ENCODE data around the gene SMG5. TPM values are rescaled to one million over a fixed set of nuclear protein-coding genes. Genes with fewer than 3 reads are reported as not detected.

SMG5 gene
- total RNA-seq, 1 donor from 2014 or later = 73.1 TPM

GRCh38 chr1:156281693-156282478 is 739 bp downstream of the SMG5 start:
- intact Hi-C loops (cut with micrococcal nuclease) = loop anchor here (1.0 to 2.0 kb wide), 5 partner anchors 56 to 459 kb away; partner anchors contain the start of genes CCT3, LAMTOR2, MRPL24 and TSACC

DNA sequence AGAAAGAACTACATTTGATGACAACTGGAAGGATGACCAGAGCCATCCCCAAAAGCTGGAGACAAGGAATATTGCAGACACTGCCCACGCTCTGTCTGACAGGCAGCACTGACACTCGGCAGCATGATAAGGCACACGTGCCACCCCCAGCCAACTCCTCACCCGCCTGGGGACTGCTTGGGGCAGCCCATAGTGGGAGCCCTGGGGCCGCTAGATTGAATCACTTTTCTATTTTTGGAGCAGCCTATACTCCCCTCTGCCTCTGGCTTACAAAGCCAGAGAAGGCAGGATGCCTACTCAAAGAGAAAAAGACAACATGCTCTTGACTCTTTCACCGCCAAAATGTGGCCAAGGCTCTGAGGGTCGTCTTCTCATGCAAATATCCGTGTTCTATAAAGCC is 1.3 kb downstream of the SMG5 start:
- intact Hi-C loops (cut with micrococcal nuclease) = no loop called here

GRCh38 chr1:156279837-156280236 is 2.8 kb downstream of the SMG5 start:
- intact Hi-C loops (cut with micrococcal nuclease) = no loop called here

DNA sequence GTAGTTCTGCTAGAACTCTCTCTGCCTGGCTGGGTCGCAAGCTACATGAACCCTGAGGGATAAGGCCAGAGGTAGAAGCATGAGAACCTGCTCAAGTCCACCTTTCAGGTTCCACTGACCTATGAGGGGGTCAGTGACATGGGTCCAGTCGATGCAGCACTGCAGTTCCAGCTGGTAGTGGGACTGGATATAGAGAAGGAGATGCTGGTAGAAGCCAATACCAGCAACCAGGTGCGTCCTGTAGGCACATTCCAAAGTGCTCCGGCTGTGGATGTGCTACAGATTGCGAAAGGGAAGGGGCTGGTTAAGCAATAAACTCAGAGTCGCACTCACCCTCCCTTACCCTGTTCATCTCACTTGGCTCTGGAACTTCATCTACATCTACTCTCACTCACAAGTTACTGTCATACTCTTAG is 5.7 kb downstream of the SMG5 start:
- intact Hi-C loops (cut with micrococcal nuclease) = no loop called here

- intact Hi-C loops (cut with micrococcal nuclease) = no loop called here
Observed at GRCh38 chr1:156276532-156276931, 6.1 kb downstream of the SMG5 start.

- intact Hi-C loops (cut with micrococcal nuclease) = no loop called here
Observed at GRCh38 chr1:156270314-156270713, 12.3 kb downstream of the SMG5 start.

DNA sequence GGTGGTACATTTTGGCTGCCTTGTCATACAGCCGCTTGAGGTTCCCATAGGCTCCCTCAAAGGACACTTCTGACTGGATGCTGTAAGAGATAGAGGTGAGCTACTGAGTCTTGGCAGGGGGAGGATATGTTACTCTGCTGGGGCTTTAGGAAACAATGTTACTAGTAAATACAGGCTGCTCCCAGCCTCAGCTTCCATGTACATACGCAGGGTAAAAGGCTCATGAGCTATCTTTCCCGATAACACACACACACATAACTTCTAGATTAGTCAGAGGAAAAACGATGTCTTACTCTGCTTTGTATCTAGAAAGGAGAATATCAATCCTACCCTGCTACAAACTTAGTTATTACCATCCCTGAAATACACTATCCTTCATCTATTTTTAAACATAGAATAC is 14.3 kb downstream of the SMG5 start:
- intact Hi-C loops (cut with micrococcal nuclease) = no loop called here

- intact Hi-C loops (cut with micrococcal nuclease) = no loop called here
Observed at GRCh38 chr1:156266051-156266450, 16.6 kb downstream of the SMG5 start.

GRCh38 chr1:156263288-156263655 is 19.4 kb downstream of the SMG5 start:
- intact Hi-C loops (cut with micrococcal nuclease) = no loop called here

DNA sequence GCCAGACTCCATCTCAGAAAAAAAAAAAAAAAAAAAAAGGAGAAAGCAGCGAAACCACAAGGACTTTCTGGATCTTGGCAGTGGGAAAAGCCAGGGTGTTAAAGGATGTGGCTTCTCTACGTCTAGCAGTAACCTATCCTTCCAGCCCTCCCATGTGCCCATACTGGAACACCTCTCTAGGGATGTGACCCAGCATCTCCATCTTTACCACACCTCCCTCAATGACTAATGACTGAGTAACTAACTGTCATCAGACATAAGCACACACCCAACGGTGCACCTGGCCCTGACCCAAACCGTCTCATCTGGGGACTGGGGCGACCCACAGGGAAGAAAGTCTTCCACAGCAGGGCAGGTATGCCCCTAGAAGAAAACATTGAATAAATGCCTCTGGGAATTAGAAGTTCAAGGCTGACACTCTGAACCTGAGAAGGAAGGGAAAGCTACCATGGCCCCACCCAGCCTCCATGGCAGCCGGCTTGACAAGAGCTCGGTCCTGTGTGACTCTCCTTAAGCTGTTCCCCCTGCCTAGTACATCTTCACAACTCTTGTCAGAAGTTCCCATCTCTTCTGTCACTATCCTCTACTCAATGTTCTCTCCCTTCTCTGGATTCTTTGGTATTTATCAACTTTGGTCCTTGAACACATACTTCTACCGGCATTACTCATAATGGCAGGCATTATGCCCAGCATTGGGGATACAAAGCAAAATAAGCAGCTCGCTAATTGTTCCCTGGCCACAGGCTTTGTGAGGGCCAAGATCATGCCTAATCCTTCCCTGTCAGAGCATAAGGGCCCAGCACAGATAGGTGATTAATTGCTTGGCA is 20.0 kb downstream of the SMG5 start:
- intact Hi-C loops (cut with micrococcal nuclease) = no loop called here

- intact Hi-C loops (cut with micrococcal nuclease) = no loop called here
Observed at GRCh38 chr1:156260896-156261295, 21.7 kb downstream of the SMG5 start.

DNA sequence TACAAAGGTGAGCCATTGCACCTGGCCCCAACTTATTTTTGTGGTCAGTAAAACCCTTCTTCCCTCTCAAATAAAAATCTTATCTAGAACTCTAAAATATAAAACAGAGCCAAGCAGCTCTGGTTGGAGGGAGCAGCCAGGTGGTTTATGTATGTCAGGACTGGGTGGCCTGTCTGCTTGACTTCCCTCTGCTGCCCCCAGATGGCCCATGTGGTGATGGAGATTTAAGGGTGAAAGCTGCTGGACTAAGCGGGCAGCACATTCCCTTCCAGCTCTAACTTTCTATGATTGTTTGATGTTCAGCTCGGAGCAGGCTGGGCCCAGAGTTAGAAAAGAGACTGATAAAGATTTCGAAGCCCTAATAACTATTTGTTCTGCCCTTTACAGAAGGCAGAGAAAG is 22.8 kb downstream of the SMG5 start:
- intact Hi-C loops (cut with micrococcal nuclease) = no loop called here

DNA sequence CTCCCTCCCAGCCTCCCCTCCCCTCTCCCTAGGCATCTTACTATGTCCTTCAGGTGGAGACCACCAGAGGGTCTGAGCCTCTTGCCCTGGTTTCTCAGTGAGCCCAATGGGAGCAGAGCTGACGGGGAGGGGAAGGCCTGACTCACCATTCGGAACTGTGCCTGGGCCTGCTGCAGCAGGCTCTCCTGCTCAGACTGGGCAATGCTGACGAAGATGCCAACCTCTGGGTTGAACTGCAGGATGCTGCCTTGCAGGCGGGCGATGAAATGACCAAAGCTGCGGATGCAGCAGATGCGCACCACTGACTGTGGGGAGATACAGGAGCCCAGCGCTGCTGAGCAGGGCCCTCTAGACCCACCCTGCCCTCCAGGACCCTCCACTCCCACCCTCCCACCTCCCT is 23.8 kb downstream of the SMG5 start:
- intact Hi-C loops (cut with micrococcal nuclease) = no loop called here

DNA sequence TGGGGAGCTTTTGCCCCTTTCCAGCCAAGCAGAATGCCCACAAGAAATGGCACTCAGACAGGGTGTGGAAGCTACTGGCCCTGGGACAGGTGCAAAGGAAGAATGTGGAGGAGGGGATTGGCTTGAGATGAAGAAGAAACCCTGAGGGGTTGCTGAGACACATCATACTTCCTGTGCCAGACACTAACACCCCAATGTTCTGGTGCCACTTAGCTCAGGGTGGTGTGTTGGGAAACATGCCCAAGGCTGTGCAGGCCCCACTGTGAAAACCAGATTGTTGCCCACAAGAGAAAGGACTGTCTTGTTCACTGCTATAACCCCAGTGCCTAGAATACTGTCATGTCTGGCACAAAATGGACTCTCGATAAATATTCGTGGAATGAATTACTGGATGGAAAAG is 24.9 kb downstream of the SMG5 start:
- intact Hi-C loops (cut with micrococcal nuclease) = no loop called here

DNA sequence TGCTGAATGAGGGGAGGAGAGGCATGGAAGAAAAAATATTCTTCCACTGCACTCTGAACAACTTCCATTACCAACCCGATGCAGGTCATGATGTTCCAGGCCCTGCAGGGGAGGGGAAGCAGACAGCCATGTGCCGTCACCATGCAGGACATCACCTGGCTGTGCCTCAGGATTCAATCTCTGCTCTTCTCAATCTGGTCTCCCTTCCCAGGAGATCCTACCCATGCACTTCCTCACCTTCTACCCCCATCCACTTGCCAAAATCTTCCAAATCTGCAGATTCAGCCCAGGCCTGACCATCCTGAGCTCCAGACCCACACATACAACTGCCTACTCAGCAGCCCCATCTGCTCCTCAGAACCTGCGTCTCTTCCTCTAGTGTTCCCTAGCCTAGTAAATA is 29.0 kb downstream of the SMG5 start:
- intact Hi-C loops (cut with micrococcal nuclease) = no loop called here

- intact Hi-C loops (cut with micrococcal nuclease) = no loop called here
Observed at GRCh38 chr1:156251527-156251926, 31.1 kb downstream of the SMG5 start.

DNA sequence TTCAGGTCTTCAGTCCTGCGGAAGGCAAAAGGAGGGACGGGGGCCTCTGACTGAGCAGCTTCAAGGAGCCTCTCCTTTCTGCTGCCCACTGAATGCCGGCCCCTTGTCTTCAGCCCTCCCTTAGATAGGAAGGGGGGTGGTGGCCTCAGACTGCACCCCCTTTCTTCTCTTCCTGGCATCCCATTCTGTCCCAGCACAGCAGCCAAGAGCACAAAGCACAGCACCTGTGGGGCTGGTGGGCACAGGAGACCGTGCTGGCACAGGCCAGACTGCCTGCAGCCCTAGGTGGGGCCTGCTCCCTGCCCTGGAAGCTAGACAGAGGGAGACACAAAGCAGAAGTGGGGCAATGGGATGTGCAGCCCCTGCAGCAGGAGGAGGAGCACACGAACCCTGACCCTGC is 33.0 kb downstream of the SMG5 start:
- intact Hi-C loops (cut with micrococcal nuclease) = no loop called here

- intact Hi-C loops (cut with micrococcal nuclease) = no loop called here
Observed at GRCh38 chr1:156248323-156248683, 34.3 kb downstream of the SMG5 start.

DNA sequence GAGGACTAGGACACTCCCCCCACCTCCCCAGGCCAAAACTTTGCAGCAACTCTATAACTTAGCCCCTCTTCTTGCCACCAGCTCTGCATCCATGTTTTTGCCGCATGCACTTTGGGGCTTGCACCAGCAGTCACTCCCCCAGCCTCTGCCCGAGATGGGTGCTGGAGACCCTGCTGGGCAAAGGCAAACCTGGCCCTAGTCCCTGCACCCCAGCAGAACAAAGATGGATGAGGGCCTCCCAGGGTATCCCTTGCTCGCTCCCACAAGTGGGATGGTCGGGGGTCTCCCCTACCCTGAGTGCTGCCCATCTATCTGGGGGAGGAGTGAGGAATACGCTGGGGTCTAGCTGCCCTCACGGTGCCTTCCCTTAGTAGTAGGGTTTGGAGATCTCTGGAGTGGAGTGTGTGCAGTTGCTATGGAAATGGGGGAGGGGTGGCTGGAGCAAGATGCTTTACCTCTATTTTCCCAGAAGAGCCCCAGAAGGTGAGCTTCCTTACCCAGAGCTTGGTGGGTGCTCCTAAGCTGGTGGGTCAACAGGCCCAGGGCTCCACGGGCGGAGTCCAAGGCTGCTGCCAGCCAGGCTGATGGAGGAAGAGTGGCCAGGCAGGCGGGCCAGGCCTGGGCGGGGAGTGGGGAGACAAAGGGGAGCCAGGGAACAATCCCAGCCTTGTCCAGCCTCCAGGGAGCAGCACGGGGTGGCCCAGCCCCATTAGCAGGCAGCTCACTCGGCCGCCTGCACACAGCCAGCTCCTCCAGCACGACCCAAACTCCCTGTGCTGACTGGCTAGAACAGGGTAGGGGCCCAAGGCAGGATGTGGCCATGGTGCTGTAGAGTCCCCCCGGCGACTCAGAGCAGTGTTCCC is 34.9 kb downstream of the SMG5 start, which contains the start of gene PAQR6:
Gene PAQR6, minus strand, starts transcription at position 597 of the 863 bp plus-strand sequence. CDS start 1,325 bp downstream, outside the sequence.
- intact Hi-C loops (cut with micrococcal nuclease) = no loop called here

DNA sequence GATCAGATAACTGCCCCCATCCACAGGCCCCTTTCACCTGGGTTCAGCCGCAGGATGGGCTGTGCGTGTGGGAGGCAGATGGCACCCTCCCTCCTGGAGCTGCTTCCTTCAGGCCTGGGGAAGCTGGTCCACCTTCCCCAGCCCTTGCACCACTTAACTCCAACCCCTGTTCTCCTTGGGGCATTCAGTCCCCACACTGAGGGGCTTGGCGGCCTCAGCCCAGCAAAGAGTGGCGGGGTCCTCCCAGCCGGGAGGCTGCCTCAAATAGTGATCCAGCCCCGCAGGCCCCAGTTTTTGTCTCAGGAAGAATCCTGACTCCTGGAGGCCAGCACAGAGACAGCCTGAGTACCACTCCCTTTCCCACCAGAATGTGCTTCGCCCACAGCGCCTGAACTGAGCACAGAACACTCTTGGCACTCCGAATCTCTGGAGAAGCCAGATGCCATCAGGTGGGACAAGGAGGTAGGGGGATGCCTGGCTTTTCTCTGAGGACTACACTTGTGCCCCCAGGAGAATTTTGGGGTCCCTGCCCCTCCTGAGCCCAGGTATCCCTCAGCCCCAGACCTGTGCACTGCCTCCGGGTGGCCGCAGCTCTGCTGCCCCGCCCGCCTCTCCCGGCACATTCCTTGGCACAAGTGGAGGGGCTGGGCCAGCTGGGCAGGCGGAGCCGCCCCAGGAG is 35.7 kb downstream of the SMG5 start:
- intact Hi-C loops (cut with micrococcal nuclease) = no loop called here

GRCh38 chr1:156246241-156246780 is 36.3 kb downstream of the SMG5 start:
- intact Hi-C loops (cut with micrococcal nuclease) = no loop called here

Data from T-helper 2 cell treated with Interferon-gamma antibody and Interleukin-4, amounts not matched to agents 100 ng/mL and 5 ng/mL, for 36 hours (primary cell).